SK-N-SH (cell line): ENCODE data around the gene PEPD. TPM values are rescaled to one million over a fixed set of nuclear protein-coding genes. Genes with fewer than 3 reads are reported as not detected.

ENCODE experiments used
- CTCF ChIA-PET: fragments of 300-600, 350-600 bp; formaldehyde crosslinking; extraction: SDS; loops from one replicate; lab custom pipeline; 2021; lab: Yijun Ruan, JAX
- POLR2A ChIA-PET: fragments of 350-600 bp; sonication (Branson Sonifier 250); formaldehyde crosslinking; extraction: SDS; loops from one replicate; lab custom pipeline; 2020; ENCODE audit warnings: antibody characterized with exemption, inconsistent platforms; lab: Yijun Ruan, JAX
- DNase-seq: peaks from one replicate; pipeline ENCODE4 v3.0.0; 2012
- H2AFZ ChIP-seq: fragments of 200-600 bp; sonication (generic); 2 replicates; pipeline ENCODE4 v1.8.1; 2016; ENCODE audit warnings: antibody characterized with exemption, mild to moderate bottlenecking, low read depth
- H3F3A ChIP-seq: fragments of 200-600 bp; sonication (generic); replicated peaks from 2 replicates; pipeline ENCODE3; 2016; ENCODE audit warnings: antibody characterized with exemption, mild to moderate bottlenecking; ENCODE audit not compliant: insufficient read depth
- H3K27ac ChIP-seq, 2 experiments: fragments of 200-500 bp in 1 of 2; fragments of 200-600 bp in 1 of 2; sonication (Bioruptor generic) in 1 of 2; sonication (generic), shearing (Covaris generic) in 1 of 2; 2 replicates each; pipeline versions ENCODE4 v1.5.1 to v1.6.1; 2014 to 2016; ENCODE audit warnings: low read depth in 2 of 2, inconsistent platforms in 1 of 2, low read length in 1 of 2, mild to moderate bottlenecking in 1 of 2, mixed read lengths in 1 of 2
- H3K27me3 ChIP-seq: fragments of 200-600 bp; sonication (generic), shearing (Covaris generic); 2 replicates; pipeline ENCODE4 v1.6.1; 2016; ENCODE audit warnings: mixed run types; ENCODE audit not compliant: insufficient read depth
- H3K36me3 ChIP-seq, 2 experiments: fragments of 200-500 bp in 1 of 2; fragments of 200-600 bp in 1 of 2; sonication (Bioruptor generic) in 1 of 2; sonication (generic) in 1 of 2; replicated peaks in 1 of 2; 2 replicates each; pipeline versions ENCODE3 to v1.5.1; 2014 to 2016; ENCODE audit warnings: low read length in 1 of 2, mild to moderate bottlenecking in 1 of 2; ENCODE audit not compliant: insufficient read depth in 2 of 2, control insufficient read depth in 1 of 2
- H3K4me1 ChIP-seq, 2 experiments: fragments of 200-500 bp in 1 of 2; fragments of 200-600 bp in 1 of 2; sonication (Bioruptor generic) in 1 of 2; sonication (generic), shearing (Covaris generic) in 1 of 2; 2 replicates each; pipeline versions ENCODE4 v1.5.1 to v1.6.1; 2014 to 2016; ENCODE audit warnings: low read depth in 1 of 2, low read length in 1 of 2, mixed run types in 1 of 2; ENCODE audit not compliant: insufficient read depth in 2 of 2, control insufficient read depth in 1 of 2
- H3K4me2 ChIP-seq: fragments of 200-600 bp; sonication (generic), shearing (Covaris generic); 2 replicates; pipeline ENCODE4 v1.6.1; 2017; ENCODE audit warnings: mixed run types
- H3K4me3 ChIP-seq, 2 experiments: fragments of 200-500 bp in 1 of 2; fragments of 200-600 bp in 1 of 2; sonication (Bioruptor generic) in 1 of 2; sonication (generic), shearing (Covaris generic) in 1 of 2; 2 replicates each; pipeline versions ENCODE4 v1.5.1 to v1.8.1; 2014 to 2016; ENCODE audit warnings: low read depth in 2 of 2, inconsistent platforms in 1 of 2, low read length in 1 of 2, mild to moderate bottlenecking in 1 of 2, mixed read lengths in 1 of 2, moderate library complexity in 1 of 2
- H3K79me2 ChIP-seq: fragments of 200-600 bp; sonication (generic); 2 replicates; pipeline ENCODE4 v1.8.1; 2017; ENCODE audit warnings: mild to moderate bottlenecking; ENCODE audit not compliant: insufficient read depth
- H3K9ac ChIP-seq: fragments of 200-600 bp; sonication (generic); 2 replicates; pipeline ENCODE4 v1.6.1; 2017; ENCODE audit warnings: mixed run types
- H3K9me2 ChIP-seq: fragments of 200-600 bp; sonication (generic); 2 replicates; pipeline ENCODE4 v1.6.1; 2017; ENCODE audit warnings: mixed run types
- H3K9me3 ChIP-seq: fragments of 200-600 bp; sonication (generic); 2 replicates; pipeline ENCODE4 v1.6.1; 2017; ENCODE audit warnings: mixed run types, mild to moderate bottlenecking, moderate library complexity
- H4K20me1 ChIP-seq: fragments of 200-600 bp; sonication (generic); 2 replicates; pipeline ENCODE4 v1.6.1; 2017; ENCODE audit warnings: mild to moderate bottlenecking, mixed run types; ENCODE audit not compliant: insufficient read depth
- CTCF ChIP-seq: fragments of 200-600 bp; sonication (generic); IDR thresholded peaks from 2 replicates; pipeline ENCODE4 v1.6.1; 2017; ENCODE audit warnings: antibody characterized with exemption, mild to moderate bottlenecking, moderate library complexity
- ELF1 ChIP-seq: IDR thresholded peaks from 2 replicates; pipeline ENCODE4 v1.4.0; 2012
- EZH2phosphoT487 ChIP-seq: fragments of 200-600 bp; sonication (generic); IDR thresholded peaks from 2 replicates; pipeline ENCODE4 v1.6.1; 2017; ENCODE audit warnings: low read depth, mixed run types, mild to moderate bottlenecking, antibody characterized with exemption, moderate library complexity, borderline replicate concordance
- GABPA ChIP-seq: IDR thresholded peaks from 2 replicates; pipeline ENCODE4 v1.4.0; 2012; ENCODE audit warnings: low read depth, mild to moderate bottlenecking
- MEF2A ChIP-seq: IDR thresholded peaks from 2 replicates; pipeline ENCODE4 v1.4.0; 2012; ENCODE audit warnings: low read depth, borderline replicate concordance
- NFIC ChIP-seq: IDR thresholded peaks from 2 replicates; pipeline ENCODE4 v1.4.0; 2012; ENCODE audit warnings: borderline replicate concordance
- REST ChIP-seq: IDR thresholded peaks from 2 replicates; pipeline ENCODE4 v1.6.1; 2012; ENCODE audit warnings: mild to moderate bottlenecking, low read depth, low read length, moderate library complexity
- RFX5 ChIP-seq: IDR thresholded peaks from 2 replicates; pipeline ENCODE4 v1.6.1; 2012; ENCODE audit warnings: mild to moderate bottlenecking, improper control_type of control experiment, low read length
- SIN3A ChIP-seq: IDR thresholded peaks from 2 replicates; pipeline ENCODE4 v1.6.1; 2012; ENCODE audit warnings: low read depth, mild to moderate bottlenecking, low read length, moderate library complexity, borderline replicate concordance
- SMC3 ChIP-seq: IDR thresholded peaks from 2 replicates; pipeline ENCODE4 v1.6.1; 2012; ENCODE audit warnings: low read depth, low read length, improper control_type of control experiment
- TEAD4 ChIP-seq: IDR thresholded peaks from 2 replicates; pipeline ENCODE4 v1.4.0; 2012; ENCODE audit warnings: mild to moderate bottlenecking, borderline replicate concordance; ENCODE audit not compliant: insufficient read depth
- USF1 ChIP-seq: IDR thresholded peaks from 2 replicates; pipeline ENCODE4 v1.4.0; 2012; ENCODE audit warnings: low read depth, borderline replicate concordance
- ZBTB33 ChIP-seq: IDR thresholded peaks from 2 replicates; pipeline ENCODE4 v1.4.0; 2012; ENCODE audit warnings: low read depth, borderline replicate concordance
- WGBS: methylation state at CpG from one replicate; pipeline ENCODE4 v1.1.6; 2017; ENCODE audit warnings: low lambda C conversion rate; 5-methylcytosine and 5-hydroxymethylcytosine counted together
- polyA plus RNA-seq, 3 experiments: library from polyadenylated mRNA; depleted of rRNA; stranded (reverse); fragments of >200 nt; gene quantifications; 2 replicates each; pipeline ENCODE4 v1.2.3, GENCODE V29; 2012

The PEPD gene
- polyA plus RNA-seq, 1 of the 3 experiments (the other 2 are of a cell fraction), result 88.9 TPM

GRCh38 chr19:33484226-33484774 lies 37.3 kb downstream of the PEPD start:
- TF ChIP-seq MEF2A, result no peak
- TF ChIP-seq ZBTB33, result no peak
- no peak for TF ChIP-seq SIN3A
- no peak for TF ChIP-seq USF1
- no peak for TF ChIP-seq RFX5
- no peak for TF ChIP-seq NFIC
- TF ChIP-seq ELF1, result no peak
- no peak for TF ChIP-seq GABPA
- no peak for TF ChIP-seq TEAD4
- no peak for TF ChIP-seq CTCF
- TF ChIP-seq EZH2phosphoT487, result no peak
- TF ChIP-seq SMC3, result no peak
- WGBS, result 84% methylated on average over 8 of the region's 8 CpGs

GRCh38 chr19:33482476-33482875 lies 39.1 kb downstream of the PEPD start:
- H3K27me3 ChIP-seq, result no peaks in the 10 kb centered on the region
- no peak for DNase-seq
- TF ChIP-seq REST, result no peak
- no peak overlapping the region for H3K4me3 ChIP-seq
- no peak overlapping the region for H3K27ac ChIP-seq
- H4K20me1 ChIP-seq, result no peaks in the 10 kb centered on the region
- no peaks in the 10 kb centered on the region for H3K9me3 ChIP-seq
- H3K36me3 ChIP-seq, result peaks cover 4 to 16% of the 10 kb centered on the region in 2 experiments
- no peak overlapping the region for H2AFZ ChIP-seq
- no peak overlapping the region for H3K9ac ChIP-seq
- H3F3A ChIP-seq, result no peaks in the 10 kb centered on the region
- H3K4me2 ChIP-seq, result no peak overlapping the region
- CTCF ChIA-PET, result interaction anchor here (1.2 kb wide), 1 partner anchor 30 kb away, joined by 4 read pairs; no protein-coding TSS in a partner anchor
- no peaks in the 10 kb centered on the region for H3K79me2 ChIP-seq
- POLR2A ChIA-PET, result no interaction called here
- no peaks in the 10 kb centered on the region for H3K4me1 ChIP-seq
- WGBS, result 74% methylated on average over 3 of the region's 3 CpGs
- H3K9me2 ChIP-seq, result no peaks in the 10 kb centered on the region

More at GRCh38 chr19:33484226-33484774, 37.3 kb downstream of the PEPD start:
- H3K4me1 ChIP-seq, result no peaks in the 10 kb centered on the region; a peak in 1 of 4 replicates
- H4K20me1 ChIP-seq, result no peaks in the 10 kb centered on the region
- H3K4me2 ChIP-seq, result no peak overlapping the region
- H2AFZ ChIP-seq, result no peak overlapping the region
- no peak overlapping the region for H3K27ac ChIP-seq
- DNase-seq, result no peak
- H3K27me3 ChIP-seq, result no peaks in the 10 kb centered on the region
- H3K4me3 ChIP-seq, result no peak overlapping the region
- H3K9ac ChIP-seq, result no peak overlapping the region
- POLR2A ChIA-PET, result no interaction called here
- no peaks in the 10 kb centered on the region for H3K79me2 ChIP-seq
- H3F3A ChIP-seq, result no peaks in the 10 kb centered on the region
- H3K9me3 ChIP-seq, result no peaks in the 10 kb centered on the region
- H3K9me2 ChIP-seq, result no peaks in the 10 kb centered on the region
- peaks cover 0 to 5% of the 10 kb centered on the region in 2 experiments for H3K36me3 ChIP-seq
- CTCF ChIA-PET, result interaction anchor here (0.6 kb wide), 1 partner anchor 288 kb away, joined by 3 read pairs; no protein-coding TSS in a partner anchor
